DMS79 (cell line): ENCODE data around the gene SSR2.

Experiments used
- DNase-seq: peaks from one replicate; lab custom pipeline; 2025; lab: John Stamatoyannopoulos, UW

SSR2 gene

GRCh38 chr1:155974208-155975115 lies 46.3 kb downstream of the SSR2 start:
- DNase-seq = no peak

- no peak for DNase-seq
Measured at GRCh38 chr1:155973723-155974122, 47.0 kb downstream of the SSR2 start.

- DNase-seq = no peak
Measured at GRCh38 chr1:155971910-155972809, 48.6 kb downstream of the SSR2 start.

GRCh38 chr1:155970531-155971167 lies 50.1 kb downstream of the SSR2 start:
- DNase-seq = no peak

GRCh38 chr1:155969377-155969791 lies 51.4 kb downstream of the SSR2 start:
- DNase-seq = no peak

- no peak for DNase-seq
Measured at GRCh38 chr1:155968670-155969069, 52.1 kb downstream of the SSR2 start.

- no peak for DNase-seq
Measured at GRCh38 chr1:155968051-155968400, 52.7 kb downstream of the SSR2 start.

GRCh38 chr1:155967341-155968050 lies 53.3 kb downstream of the SSR2 start:
- DNase-seq = no peak

GRCh38 chr1:155966750-155967149 lies 54.0 kb downstream of the SSR2 start:
- no peak for DNase-seq

- no peak for DNase-seq
Measured at GRCh38 chr1:155966135-155966534, 54.6 kb downstream of the SSR2 start.

- DNase-seq = no peak
Measured at GRCh38 chr1:155964193-155964592, 56.6 kb downstream of the SSR2 start.

GRCh38 chr1:155962599-155963211 lies 58.0 kb downstream of the SSR2 start:
- DNase-seq = no peak

- no peak for DNase-seq
Measured at GRCh38 chr1:155961937-155962336, 58.8 kb downstream of the SSR2 start.

GRCh38 chr1:155960081-155960745 lies 60.5 kb downstream of the SSR2 start:
- no peak for DNase-seq
